GM21360 (cell line): ENCODE data around the gene KCTD20.
"Not testable (repeated sequence)": the region's sequence is repeated elsewhere in the genome, so short reads cannot be mapped to it uniquely, and the experiment has no call there.

ENCODE experiments used
- ATAC-seq: cut with Tn5 transposase; IDR thresholded peaks from one replicate; pipeline ENCODE4 v1.9.1; 2021; ENCODE audit warnings: mild to moderate bottlenecking, moderate library complexity; ENCODE audit not compliant: unreplicated experiment

KCTD20 gene

DNA sequence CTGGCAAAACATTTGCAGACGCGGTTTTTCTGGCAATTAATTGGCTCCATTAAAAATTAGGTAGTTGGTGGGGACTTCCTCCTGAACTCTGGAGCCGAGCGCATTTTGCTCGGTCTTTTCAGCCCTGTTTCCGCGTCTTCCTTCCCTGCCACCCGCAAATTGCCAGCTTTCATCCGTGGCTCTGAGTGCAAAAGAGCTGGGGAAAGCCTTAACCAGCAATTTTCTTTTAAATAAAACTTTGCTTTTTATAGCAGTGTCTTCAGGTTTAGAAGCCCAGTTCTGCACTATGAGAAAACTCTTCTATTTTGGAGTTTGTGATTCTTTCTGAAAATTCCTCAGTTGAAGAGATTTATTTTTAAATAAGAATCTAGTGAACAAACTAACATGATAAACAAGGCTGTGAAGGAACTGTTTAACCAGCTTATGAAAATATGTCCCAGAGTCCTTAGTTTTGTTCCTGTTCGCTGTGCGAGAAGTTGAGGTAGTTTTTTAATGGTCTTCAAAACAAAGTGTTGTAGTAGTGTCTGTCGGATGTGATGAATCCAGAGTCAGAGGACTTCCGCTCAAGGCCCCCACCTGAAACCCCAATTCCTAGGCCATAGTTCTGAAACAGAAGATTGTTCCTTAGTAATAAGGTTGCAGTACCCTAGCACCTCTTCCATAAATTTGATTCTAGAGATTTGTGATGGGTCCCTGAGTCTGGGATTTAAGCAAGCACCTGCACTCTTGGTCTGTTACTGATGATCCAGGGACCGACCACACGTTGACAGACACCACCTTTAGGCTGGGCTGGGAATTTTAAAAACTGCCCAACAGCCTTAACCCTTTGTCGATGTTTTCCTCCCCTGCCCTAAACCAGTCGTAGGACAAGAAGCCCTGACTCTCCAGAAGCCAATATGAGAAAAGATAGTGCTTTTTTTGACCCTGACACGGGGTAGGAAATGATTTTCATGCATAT is 950 bp downstream of the KCTD20 start:
- ATAC-seq, result no peak

DNA sequence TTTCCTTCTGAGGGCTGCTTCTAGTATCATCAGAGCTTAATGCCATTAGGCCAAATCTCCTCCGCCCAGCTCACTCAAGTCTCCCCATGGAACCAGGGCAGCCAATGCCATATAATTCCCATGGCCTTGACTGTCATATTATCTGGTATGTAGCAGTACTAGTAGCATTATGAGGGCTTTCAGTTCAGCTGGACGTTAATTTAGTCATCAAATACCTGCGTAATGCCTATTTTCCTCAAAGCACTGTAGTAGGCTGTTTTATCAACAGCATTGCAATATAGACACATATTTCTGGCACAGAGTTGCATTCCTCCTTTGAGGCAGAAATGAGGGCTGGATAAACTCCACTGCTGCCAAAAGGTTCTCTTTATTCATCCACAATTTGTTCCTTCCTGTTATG is 1.7 kb downstream of the KCTD20 start:
- no peak for ATAC-seq

DNA sequence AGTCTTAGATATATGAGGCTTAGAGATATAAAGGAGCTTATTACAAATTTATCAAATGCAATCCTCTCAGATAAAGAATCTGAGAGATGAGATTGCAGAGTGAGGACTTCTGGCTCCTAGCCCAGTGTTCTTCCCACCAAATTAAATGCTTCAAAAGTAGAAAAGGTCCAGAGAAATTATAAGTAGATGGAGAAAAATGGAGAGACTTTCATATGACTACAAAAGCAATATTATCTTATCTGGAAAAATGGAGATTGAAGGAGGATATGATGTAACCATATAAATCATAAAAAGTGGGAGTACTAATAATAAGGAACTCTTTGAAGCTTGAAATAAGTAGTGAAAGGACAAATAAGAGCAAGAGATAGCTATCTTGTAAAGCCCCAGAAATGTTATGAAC is 2.8 kb downstream of the KCTD20 start:
- no peak for ATAC-seq

GRCh38 chr6:36449173-36449572 is 6.4 kb downstream of the KCTD20 start:
- ATAC-seq, result not testable (repeated sequence)

GRCh38 chr6:36452897-36453296 is 10.1 kb downstream of the KCTD20 start:
- not testable (repeated sequence) for ATAC-seq

DNA sequence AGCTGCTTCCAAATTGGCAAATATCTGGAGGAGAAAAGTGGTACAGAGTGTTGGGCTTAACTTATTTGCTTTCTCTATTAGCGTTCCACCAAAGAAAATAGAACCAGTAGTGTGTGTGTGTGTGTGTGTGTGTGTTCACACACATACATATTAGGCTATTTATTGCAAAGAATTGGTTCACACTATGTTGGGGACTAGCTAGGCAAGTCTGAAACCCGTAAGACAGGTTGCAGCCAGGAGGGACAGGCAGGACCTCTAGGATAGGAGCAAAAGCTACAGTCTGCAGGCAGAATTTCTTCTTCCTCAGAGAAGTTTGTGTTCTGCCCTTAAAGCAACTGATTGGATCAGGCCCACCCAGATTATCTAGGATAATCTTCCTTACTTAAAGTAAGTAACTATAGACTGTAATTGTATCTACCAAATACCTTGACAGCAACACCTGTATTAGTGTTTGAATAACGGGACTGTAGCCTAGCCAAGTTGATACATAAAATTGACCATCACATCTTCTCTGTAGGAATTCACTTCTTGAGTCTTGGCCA is 12.8 kb downstream of the KCTD20 start:
- no peak for ATAC-seq

- ATAC-seq, result no peak
Measured at GRCh38 chr6:36459501-36459900, 16.7 kb downstream of the KCTD20 start.

GRCh38 chr6:36460916-36461315 is 18.1 kb downstream of the KCTD20 start:
- ATAC-seq, result no peak

DNA sequence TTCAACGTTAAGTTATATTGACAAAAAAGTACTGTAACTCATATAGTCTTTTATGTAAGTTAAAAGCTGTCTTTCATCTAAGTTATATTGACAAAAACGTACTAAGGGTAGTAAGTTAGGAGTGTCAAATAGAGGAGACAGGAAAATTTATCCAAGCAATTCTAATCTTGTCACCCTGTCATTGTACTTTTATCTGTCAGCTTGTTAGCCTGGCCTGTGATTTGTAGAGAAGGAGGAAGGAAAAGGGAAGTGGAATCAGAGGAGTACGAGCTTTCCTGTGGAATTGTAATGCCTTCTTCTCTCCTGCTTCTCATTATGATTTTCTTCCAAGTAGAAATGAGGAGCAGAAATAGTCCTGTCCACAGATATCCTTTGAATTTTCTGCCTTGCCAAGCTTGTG is 18.8 kb downstream of the KCTD20 start:
- ATAC-seq, result no peak

DNA sequence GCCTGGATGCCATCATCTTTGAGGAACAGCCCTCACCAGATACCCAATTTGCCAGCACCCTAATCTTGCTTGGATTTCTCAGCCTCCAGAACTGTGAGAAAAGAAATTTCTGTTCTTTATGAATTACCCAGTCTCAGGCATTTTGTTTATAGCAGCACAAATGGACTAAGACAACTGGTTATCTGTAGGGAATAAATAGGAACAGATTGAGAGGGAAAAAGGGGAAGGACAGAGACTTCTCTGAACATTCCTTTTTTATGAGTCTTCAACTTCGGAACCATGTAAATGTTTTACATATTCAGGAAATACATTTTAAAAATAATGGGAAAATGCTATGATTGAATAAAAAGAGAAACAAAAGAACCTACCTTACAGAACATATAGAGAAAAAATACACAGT is 20.9 kb downstream of the KCTD20 start:
- ATAC-seq, result no peak

- ATAC-seq, result no peak
Measured at GRCh38 chr6:36464233-36464632, 21.4 kb downstream of the KCTD20 start.

GRCh38 chr6:36467625-36468024 is 24.8 kb downstream of the KCTD20 start:
- ATAC-seq, result no peak

- ATAC-seq, result no peak
Measured at GRCh38 chr6:36469148-36469661, 26.4 kb downstream of the KCTD20 start.

DNA sequence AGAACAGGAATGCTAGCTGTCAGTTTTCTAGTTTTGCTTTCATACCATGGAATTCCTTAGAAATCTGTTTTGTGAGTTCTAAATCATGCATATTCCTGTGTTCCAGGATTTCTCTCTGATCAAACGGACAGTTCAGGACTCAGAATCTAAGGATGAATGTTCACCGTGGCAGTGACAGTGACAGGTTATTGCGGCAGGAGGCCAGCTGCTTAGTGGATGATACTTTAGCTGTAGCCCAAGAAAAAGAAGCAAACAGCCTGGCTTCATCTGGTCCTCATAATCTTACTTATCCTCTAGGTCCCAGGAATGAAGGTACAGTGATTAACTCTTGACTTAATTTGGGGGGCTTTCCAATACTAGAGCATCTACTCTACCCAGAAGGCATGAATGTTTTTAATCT is 27.1 kb downstream of the KCTD20 start:
- ATAC-seq, result no peak

DNA sequence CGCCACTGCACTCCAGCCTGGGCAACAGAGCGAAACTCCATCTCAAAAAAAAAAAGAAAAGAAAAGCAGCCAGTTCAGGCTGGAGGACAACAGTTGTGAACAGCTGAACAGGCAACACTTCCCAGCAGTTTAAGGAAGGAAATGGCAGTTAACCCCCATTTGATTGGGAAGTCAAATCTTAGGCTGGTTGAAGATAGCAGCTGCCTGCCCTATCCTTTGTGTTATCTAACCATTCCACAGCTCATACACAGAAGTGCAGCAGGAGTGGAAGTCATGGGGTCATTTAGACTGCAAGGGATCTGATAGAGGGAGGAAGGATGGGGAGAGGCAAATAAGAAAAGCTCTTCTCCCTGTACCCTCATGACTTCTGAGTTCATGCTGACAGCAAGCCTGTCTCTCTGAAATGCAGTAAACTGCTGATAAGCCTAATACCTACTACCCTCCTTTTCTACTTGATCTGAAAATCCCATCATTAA is 35.3 kb downstream of the KCTD20 start:
- ATAC-seq, result no peak

DNA sequence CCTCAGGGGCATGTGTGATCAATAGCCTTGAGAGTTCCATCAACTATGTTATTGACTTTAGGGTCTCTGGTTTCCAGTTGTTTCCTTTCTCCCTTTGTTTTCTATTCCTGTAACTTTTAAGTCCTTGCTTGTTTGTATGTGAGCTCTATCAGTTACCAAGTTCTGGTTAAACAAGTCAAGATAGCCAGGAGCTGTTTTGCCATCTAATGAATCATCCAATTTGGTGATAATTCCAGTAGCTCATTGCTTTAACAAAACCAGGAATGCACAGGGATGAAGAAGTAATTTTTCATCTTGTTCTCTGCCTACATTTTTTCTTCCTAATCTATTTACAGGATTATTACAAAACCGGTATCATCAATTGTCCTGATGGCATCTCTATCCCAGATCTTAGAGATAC is 36.5 kb downstream of the KCTD20 start:
- ATAC-seq, result no peak

DNA sequence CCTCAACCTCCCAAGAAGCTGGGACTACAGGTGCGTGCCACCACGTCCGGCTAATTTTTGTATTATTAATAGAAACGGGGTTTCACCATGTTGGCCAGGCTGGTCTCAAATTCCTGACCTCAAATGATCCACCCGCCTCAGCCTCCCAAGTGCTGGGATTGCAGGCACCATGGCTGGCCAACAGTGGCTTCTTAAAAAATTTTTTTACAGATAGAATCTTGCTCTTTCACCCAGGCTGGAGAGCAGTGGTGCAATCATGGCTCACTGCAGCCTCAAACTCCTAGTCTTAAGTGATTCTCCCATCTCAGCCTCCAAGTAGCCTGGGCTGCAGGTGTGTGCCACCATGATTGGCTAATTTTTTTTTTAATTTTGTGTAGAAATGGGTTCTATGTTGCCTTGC is 40.5 kb downstream of the KCTD20 start:
- ATAC-seq, result not testable (repeated sequence)

DNA sequence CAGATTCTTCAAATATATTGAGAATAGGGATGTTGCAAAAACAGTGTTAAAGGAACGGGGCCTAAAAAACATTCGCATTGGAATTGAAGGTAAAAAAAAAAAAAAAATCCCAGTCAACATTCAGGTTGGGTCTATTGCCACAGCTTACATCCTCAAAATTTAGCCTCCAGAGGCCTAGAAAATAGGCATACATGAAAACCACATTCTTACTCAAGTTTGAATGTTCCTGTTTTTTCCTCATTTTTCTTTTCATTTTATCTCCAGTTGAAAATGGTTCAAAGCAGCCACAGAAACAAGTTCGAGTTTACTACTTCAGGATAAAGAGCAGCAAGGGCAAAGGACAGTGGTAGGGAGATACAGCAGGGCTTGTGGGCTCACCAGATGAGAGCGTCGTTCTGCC is 41.9 kb downstream of the KCTD20 start:
- ATAC-seq, result no peak

DNA sequence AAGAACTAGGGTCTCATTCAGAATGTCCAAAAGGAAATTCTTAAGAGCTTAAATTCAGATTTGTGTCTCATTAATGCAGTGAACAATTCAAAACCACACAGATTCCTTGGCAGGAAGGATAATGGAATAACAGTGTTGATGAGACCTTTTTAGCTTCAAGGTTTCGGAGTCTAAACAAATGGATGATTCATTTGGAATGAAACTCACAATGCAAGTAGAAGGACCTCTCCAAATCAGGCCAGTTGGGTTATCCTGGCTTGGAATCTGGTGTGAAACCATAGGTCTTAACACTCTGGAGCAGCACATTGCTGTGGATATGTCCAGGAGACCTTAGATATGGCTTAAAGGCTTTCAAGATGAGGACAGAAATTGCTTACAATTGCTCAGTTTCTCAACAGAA is 44.9 kb downstream of the KCTD20 start:
- ATAC-seq, result no peak

DNA sequence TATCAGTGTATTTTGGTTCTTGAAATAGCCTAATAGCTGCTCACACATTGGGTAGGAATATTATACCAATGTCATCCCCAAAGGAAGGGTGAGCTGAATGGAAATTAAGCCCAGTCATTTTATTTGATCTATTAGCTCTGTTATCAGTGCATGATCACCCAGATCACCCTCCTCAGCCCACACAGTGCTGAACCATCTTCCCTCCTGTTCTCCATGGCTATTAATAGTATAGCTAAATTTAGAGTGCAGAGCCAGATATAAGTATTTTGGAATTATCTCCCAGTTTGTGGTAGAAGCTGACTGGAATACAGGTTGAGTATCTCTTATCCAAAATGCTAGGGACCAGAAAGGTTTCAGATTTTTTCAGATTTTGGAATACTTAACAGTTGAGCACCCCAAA is 45.4 kb downstream of the KCTD20 start:
- ATAC-seq, result no peak

- no peak for ATAC-seq
Measured at GRCh38 chr6:36489426-36489825, 46.6 kb downstream of the KCTD20 start.

GRCh38 chr6:36491378-36491965 is 48.7 kb downstream of the KCTD20 start:
- no peak for ATAC-seq
